SK-N-SH (cell line): ENCODE measurements around the gene CHI3L2. TPM values are rescaled to one million over a fixed set of nuclear protein-coding genes. Genes with fewer than 3 reads are reported as not detected.

Experiments
- EP300 ChIP-seq, 2 experiments: IDR thresholded peaks; 2 replicates each; pipeline versions ENCODE4 v1.4.0 to v1.6.1; 2012; ENCODE audit warnings: borderline replicate concordance in 1 of 2, low read depth in 1 of 2, low read length in 1 of 2
- FOXJ3 ChIP-seq: sonication (generic); formaldehyde crosslinking; IDR thresholded peaks from 2 replicates; pipeline ENCODE4 v1.5.1; 2020; ENCODE audit warnings: mild to moderate bottlenecking, missing genetic modification reagents
- GABPA ChIP-seq: IDR thresholded peaks from 2 replicates; pipeline ENCODE4 v1.4.0; 2012; ENCODE audit warnings: low read depth, mild to moderate bottlenecking
- GATA2 ChIP-seq: sonication (generic); formaldehyde crosslinking; IDR thresholded peaks from 2 replicates; pipeline ENCODE4 v1.5.0; 2020; ENCODE audit warnings: mild to moderate bottlenecking, missing genetic modification reagents
- MXI1 ChIP-seq: IDR thresholded peaks from 2 replicates; pipeline ENCODE4 v1.6.1; 2012; ENCODE audit warnings: mild to moderate bottlenecking, low read depth, low read length, improper control_type of control experiment
- NFIC ChIP-seq: IDR thresholded peaks from 2 replicates; pipeline ENCODE4 v1.4.0; 2012; ENCODE audit warnings: borderline replicate concordance
- NRF1 ChIP-seq: IDR thresholded peaks from 2 replicates; pipeline ENCODE4 v1.6.1; 2012; ENCODE audit warnings: low read depth, mild to moderate bottlenecking, low read length
- POLR2AphosphoS5 ChIP-seq: IDR thresholded peaks from 2 replicates; pipeline ENCODE4 v1.6.1; 2012; ENCODE audit warnings: low read depth, low read length
- RFX5 ChIP-seq: IDR thresholded peaks from 2 replicates; pipeline ENCODE4 v1.6.1; 2012; ENCODE audit warnings: mild to moderate bottlenecking, improper control_type of control experiment, low read length
- SIN3A ChIP-seq: IDR thresholded peaks from 2 replicates; pipeline ENCODE4 v1.6.1; 2012; ENCODE audit warnings: low read depth, mild to moderate bottlenecking, low read length, moderate library complexity, borderline replicate concordance
- TAF1 ChIP-seq: IDR thresholded peaks from 2 replicates; pipeline ENCODE4 v1.6.1; 2012; ENCODE audit warnings: low read depth, mild to moderate bottlenecking, low read length, moderate library complexity, borderline replicate concordance
- TCF12 ChIP-seq: IDR thresholded peaks from 2 replicates; pipeline ENCODE4 v1.4.0; 2012
- TEAD4 ChIP-seq: IDR thresholded peaks from 2 replicates; pipeline ENCODE4 v1.4.0; 2012; ENCODE audit warnings: mild to moderate bottlenecking, borderline replicate concordance; ENCODE audit not compliant: insufficient read depth
- polyA plus RNA-seq, 3 experiments: library from polyadenylated mRNA; depleted of rRNA; stranded (reverse); fragments of >200 nt; gene quantifications; 2 replicates each; pipeline ENCODE4 v1.2.3, GENCODE V29; 2012
- TF ChIP-seq, protein P1 (sequence below): IDR thresholded peaks from 2 replicates; pipeline ENCODE4 v1.4.0; 2012; ENCODE audit warnings: low read depth
- TF ChIP-seq, protein P2 (sequence below): fragments of 150-350 bp; IDR thresholded peaks from 2 replicates; pipeline ENCODE4 v1.6.1; 2017; ENCODE audit warnings: antibody characterized with exemption, low read length, low read depth, borderline replicate concordance
- TF ChIP-seq, protein P3 (sequence below): IDR thresholded peaks from 2 replicates; pipeline ENCODE4 v1.4.0; 2012; ENCODE audit warnings: low read depth, borderline replicate concordance
- TF ChIP-seq, protein P4 (sequence below): IDR thresholded peaks from 2 replicates; pipeline ENCODE4 v1.6.1; 2012; ENCODE audit warnings: mild to moderate bottlenecking, low read depth, low read length, moderate library complexity

Gene CHI3L2
- polyA plus RNA-seq, 1 of the 3 experiments (the other 2 are of a cell fraction) = 0.92 TPM

DNA sequence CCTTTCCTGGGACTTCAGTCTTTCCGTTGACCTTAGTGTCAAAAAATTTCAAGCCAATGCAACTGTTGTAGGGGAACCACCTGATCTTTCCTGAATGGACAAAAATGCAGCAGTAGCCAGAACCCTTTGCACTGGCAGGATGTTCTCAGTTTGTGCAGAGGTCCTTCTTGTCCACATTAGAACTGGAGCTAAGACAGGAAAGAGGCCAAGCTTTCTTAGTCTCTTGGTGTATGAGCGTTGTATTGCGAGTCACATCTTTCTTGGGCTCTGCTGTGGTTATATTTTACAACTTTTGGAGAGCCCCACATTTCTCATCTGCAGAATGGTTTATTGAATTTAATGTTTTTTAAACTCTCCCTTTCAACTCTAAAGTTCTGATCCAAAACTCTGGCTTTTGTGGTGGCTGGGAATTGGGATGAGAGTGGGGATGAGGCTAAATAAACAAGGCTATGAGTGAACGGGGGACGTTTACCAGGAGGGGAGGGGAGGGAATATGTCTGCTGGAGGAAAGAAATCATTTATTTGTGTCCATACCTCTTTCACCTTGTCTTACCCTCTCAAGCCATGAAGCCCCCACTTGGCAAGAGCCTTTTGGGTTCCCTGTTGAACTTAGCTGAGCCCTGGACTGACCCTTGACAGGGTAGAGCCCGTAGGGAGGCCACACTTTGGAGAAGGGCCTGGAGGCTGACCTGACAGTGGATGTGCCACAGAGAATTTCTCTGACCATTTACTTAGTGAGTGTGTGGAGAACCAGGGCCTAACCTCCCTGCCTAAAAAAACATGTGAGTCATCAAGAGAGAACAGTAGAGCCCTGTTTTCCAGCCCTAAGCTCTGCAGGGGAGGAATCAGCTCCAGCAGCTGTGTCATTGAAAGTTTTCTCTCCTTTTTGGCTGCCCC, 586 bp downstream of the CHI3L2 start (continued):
- TF ChIP-seq TCF12 (peak; percentile 83), TEAD4 (peak; percentile 53; the same call in 1 of the 2 replicates), MXI1 (no peak), POLR2AphosphoS5 (peak; percentile 43; the same call in 1 of the 2 replicates), TAF1 (no peak), SIN3A (no peak; the same call in 1 of the 2 replicates), RFX5 (no peak), EP300 (IDR thresholded peaks at IDR 0.05; ENCODE audit: borderline replicate concordance in 1 of 2, low read depth in 1 of 2, low read length in 1 of 2) (peak in 1 of 2 experiments; percentile 76; a peak in 2 of 4 replicates), FOXJ3 (CRISPR knock-in tag) (no peak), GATA2 (CRISPR knock-in tag) (no peak), GABPA (no peak), NRF1 (no peak), NFIC (peak; percentile 88)
- TF ChIP-seq, protein P1, sequence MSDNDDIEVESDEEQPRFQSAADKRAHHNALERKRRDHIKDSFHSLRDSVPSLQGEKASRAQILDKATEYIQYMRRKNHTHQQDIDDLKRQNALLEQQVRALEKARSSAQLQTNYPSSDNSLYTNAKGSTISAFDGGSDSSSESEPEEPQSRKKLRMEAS = 0 out of 2 replicates have a peak, but pooled peaks have one; percentile 24
- TF ChIP-seq, protein P2, sequence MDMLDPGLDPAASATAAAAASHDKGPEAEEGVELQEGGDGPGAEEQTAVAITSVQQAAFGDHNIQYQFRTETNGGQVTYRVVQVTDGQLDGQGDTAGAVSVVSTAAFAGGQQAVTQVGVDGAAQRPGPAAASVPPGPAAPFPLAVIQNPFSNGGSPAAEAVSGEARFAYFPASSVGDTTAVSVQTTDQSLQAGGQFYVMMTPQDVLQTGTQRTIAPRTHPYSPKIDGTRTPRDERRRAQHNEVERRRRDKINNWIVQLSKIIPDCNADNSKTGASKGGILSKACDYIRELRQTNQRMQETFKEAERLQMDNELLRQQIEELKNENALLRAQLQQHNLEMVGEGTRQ = no peak
- TF ChIP-seq, protein P3, sequence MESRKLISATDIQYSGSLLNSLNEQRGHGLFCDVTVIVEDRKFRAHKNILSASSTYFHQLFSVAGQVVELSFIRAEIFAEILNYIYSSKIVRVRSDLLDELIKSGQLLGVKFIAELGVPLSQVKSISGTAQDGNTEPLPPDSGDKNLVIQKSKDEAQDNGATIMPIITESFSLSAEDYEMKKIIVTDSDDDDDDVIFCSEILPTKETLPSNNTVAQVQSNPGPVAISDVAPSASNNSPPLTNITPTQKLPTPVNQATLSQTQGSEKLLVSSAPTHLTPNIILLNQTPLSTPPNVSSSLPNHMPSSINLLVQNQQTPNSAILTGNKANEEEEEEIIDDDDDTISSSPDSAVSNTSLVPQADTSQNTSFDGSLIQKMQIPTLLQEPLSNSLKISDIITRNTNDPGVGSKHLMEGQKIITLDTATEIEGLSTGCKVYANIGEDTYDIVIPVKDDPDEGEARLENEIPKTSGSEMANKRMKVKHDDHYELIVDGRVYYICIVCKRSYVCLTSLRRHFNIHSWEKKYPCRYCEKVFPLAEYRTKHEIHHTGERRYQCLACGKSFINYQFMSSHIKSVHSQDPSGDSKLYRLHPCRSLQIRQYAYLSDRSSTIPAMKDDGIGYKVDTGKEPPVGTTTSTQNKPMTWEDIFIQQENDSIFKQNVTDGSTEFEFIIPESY = no peak
- TF ChIP-seq, protein P4, sequence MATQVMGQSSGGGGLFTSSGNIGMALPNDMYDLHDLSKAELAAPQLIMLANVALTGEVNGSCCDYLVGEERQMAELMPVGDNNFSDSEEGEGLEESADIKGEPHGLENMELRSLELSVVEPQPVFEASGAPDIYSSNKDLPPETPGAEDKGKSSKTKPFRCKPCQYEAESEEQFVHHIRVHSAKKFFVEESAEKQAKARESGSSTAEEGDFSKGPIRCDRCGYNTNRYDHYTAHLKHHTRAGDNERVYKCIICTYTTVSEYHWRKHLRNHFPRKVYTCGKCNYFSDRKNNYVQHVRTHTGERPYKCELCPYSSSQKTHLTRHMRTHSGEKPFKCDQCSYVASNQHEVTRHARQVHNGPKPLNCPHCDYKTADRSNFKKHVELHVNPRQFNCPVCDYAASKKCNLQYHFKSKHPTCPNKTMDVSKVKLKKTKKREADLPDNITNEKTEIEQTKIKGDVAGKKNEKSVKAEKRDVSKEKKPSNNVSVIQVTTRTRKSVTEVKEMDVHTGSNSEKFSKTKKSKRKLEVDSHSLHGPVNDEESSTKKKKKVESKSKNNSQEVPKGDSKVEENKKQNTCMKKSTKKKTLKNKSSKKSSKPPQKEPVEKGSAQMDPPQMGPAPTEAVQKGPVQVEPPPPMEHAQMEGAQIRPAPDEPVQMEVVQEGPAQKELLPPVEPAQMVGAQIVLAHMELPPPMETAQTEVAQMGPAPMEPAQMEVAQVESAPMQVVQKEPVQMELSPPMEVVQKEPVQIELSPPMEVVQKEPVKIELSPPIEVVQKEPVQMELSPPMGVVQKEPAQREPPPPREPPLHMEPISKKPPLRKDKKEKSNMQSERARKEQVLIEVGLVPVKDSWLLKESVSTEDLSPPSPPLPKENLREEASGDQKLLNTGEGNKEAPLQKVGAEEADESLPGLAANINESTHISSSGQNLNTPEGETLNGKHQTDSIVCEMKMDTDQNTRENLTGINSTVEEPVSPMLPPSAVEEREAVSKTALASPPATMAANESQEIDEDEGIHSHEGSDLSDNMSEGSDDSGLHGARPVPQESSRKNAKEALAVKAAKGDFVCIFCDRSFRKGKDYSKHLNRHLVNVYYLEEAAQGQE = no peak
